ENCODE results near the gene CSMD2.
A peak's percentile ranks its signal among the peaks of the same experiment; 100 is the strongest.

The CSMD2 gene

DNA sequence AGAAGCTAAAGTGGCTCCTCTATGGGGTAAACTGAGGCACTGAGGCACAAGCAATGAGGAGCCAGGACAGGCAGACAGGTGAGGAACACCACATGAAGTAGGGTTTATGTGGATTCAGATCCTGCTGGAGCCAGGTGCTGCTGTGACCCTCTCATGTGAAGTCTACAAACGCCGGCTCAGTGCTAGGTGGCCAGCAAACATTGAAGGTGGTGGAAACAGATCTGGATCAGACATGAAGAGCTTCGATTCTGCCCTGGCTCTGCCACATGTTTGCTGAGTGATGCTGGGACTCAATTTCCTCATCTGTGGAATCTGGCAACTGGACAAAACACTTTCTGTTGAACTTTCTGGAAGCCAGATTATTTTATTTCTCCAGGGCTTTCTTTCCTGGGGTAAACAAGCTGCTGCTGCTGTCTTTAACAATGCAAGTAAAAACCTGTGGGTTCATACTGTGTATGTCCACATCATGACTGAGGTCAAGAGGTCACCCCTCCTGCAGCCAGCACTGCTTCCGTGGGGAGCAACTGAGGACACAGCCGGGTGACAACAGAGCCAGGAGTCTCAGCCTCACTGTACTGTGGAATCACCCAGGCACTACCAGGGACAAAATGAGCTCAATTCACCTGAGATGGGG, 267.8 kb downstream of the CSMD2 start:
- DNase-seq, result no peak

DNA sequence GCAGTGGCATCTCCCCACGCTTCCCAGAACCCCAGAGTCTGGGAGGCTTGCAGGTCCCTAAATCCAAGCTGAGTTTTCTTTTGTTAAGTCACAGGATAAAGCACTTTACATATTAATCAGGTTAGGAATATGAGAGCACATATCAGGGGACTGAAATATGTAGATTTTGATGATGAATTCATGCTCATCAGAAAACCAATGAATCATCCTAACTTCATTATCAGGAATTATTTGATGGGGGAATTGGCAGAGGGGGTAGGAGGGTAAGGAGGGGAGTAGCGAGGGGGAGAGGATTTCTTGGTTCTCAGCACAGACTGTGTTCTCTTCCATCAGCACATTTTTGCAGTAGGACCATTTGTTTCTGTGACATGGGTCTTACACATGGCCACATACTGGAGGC, 269.1 kb downstream of the CSMD2 start:
- DNase-seq, result no peak

DNA sequence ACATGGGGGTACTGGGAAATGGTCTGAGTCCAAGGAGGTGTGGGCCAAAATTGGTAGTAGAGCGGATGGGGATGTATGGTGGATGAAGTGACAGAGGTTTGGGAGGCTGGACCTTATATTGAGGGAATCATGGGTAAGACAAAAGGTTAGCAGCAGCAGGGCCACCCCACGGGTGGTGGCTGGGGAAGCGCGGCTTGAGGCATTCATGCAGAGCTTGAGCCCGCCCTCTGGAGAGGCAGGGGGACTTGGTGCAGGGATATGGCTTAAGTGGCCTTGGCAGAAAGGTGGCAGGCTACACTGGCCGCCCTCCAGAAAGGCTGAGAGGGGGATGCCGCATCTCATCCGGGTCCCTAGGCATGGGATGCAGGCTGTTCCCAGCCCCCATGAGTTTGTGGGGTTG, 269.6 kb downstream of the CSMD2 start:
- no peak for DNase-seq

DNA sequence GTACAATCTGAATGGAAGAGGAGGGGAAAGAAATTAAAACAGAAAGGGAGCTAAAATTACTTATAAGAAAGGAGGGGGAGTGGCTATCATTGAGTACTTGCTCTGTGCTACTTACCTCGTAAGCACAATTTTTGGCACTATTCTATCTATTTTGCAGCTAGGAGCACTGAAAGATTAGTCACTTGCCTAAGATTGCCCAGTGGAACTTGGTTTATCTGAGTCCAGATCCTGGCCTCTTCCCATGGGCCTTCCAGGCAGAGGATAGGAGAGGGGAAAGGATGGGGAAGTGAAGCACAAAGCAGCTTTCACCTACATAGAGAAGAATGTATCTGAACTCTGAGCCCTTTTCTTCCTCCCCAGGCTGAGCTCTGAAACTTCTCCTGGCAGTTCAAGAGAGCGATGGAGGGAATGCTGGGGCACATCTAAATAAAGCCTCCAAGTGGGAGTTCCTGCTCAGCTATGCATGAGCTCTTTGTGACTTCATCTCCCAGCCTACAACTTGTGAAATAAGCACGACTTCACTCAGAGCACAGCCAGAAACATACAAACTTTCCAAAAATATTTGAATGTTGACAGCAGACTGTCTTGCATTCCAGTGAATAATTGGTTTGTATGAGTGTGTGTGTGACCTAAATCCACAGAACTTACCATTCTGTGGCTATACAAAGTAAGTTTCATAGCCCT, 271.7 kb downstream of the CSMD2 start:
- peak; percentile 89 for DNase-seq

DNA sequence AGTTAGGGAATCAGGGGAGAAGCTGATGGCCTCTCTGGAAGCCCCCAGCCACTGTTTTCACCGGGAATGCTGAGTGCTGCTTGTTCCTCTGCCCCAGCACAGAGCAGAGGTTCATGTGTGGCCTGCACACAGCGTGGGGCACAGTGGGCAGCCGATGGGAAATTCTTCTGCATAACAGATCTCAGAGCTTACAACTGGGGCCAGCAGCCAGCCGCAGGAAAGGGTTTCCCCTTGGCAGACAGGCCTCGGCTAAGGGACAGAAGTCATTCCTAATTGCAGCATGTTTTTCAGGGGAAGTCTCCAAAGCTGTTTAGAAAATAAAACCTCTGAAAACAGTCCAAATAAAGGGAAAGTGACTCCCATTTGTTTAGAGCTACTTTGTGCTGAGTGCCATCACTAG, 278.5 kb downstream of the CSMD2 start:
- no peak for DNase-seq

DNA sequence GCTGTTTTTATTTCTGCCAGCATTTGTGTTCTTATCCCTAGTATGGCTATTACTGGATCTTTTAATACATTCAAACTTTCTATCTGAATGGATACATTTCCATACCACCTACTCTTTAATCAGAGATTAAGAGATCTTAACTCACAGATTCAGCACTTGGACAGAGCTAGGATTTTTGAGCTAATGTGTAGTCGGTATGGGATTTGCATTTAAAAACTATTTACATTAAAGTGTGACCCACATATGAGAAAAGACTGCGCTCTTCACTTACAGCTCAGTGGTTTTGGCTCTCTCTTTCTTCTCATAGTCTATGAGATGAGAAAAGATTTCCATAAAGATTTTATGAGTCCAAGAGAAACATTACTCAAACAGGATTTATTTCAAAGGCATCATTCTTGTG, 284.7 kb downstream of the CSMD2 start:
- peak; percentile 46 for DNase-seq

DNA sequence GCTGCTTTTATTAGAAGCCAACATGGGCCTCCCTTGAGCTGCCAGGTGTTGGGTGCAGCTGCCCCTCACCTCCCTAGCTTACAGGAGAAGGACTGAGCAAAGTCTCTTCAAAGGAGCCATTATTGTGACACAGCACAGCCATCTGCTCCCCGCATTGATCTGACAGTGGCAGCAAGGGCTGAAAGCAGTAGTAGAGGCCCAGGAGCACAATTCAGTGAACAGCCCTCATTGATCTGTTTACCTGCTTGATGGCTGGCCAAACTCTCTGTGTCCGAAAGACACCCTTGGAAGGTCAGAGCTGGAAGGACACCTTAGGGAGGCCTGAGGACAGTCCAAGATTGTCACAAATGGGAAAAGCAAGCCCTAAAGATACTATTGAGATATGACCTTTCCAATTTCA, 286.6 kb downstream of the CSMD2 start:
- DNase-seq, result no peak

DNA sequence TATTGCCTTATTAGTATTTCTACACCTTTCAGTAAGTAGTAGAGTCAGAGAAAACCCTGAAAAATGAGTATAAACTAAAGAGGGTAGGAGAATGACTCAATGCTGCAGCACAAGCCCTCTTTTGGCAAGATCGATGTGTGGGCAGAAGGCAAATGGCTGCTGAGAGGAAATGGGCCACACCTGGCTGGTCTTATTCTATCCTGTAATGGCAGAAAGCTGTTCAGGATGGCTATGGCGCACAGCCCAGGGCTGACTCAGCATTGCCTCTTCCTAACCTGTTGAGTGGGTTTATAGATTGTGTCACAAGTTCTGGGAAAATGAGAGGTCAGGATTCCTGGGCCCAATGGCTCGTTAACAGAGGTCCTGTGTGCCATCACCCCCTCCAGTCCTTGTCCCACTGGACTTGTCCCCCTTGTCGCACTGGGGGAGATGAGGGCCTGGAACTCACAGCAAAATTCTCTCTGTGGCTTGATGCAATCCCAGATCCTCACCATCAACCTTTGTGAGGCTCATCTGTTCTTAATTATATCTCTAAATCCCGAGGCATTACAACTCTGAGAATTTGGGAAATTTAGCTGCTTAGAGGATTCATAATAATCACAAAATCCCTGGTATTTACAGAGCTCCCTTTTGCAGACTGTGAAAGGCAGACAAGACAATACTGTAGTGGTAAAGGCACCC, 287.9 kb downstream of the CSMD2 start:
- DNase-seq, result peak; percentile 36

DNA sequence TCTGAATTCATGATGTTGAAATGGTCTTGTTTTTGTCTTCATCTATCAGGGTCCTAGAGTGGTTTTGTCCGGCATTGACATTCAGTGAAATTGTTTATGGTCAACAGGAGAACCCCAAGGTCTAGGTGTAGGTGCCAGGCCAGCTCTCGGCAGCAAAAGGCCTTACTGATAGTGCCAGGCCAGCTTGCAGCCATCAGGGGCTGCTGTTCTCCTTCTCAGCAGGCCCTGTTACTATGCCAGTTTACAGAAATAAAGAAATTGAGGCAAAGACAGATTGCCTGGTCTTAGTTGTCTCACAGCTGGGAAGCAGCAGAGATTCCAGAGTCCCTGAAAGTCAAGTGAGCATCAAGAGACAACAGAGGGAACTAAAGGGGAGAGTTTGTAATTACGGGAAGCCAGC, 289.2 kb downstream of the CSMD2 start:
- DNase-seq, result no peak

DNA sequence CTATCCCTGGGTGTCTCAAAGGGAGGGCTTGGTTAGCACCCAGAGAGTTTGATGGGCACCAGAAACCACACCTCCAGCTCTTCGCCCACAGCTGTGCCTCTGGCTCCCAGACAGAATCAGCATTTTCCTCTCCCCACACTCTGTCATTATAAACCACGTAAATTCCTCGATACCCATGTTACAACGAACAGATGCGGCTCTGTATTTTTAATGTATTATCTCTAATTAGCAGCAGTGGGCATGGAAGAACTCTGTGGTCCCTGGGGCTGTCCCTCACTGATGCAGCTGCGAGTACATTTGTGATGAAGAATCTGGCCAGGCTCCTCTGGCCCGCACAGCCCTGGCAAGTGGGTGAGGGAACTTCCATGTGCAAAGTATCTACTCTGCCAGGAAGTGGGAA, 290.4 kb downstream of the CSMD2 start:
- DNase-seq, result no peak

DNA sequence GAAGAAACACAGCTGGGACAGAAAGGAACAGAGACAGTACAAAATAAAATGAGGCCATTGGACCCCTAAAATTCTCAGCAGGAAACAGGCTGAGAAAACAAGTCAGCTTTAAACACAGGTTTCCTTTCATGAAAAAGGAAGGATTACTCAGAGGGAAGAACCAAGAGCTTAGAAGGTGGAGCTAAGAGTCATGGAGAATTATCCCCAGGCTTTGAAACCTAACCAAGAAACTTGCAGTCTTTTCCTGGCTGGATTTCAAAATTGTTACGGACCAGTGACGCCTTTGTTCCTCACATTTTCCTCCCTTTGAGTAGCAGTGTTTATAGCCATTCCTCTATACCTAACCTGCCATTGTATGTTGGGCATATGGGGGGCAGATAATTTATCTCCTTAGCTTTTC, 292.3 kb downstream of the CSMD2 start:
- no peak for DNase-seq

DNA sequence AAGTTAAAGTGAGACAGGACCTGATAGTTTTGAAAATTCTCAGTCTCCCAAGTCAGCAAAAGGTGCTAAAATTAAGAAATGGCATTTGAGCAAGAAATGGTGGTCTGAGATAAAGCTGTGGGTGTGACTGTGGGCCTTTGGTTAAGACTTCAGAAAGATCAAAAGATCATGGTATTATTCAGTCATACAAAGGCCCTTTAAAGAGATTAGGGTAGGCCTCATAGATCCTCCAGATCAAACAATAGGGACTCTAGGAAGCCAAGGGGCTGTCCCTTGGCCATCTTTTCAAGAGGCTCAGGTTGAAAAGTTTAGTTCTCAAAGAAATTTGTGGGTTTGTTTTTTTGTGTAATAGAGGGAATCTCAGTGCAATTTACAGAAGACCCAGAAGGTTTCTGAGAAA, 292.8 kb downstream of the CSMD2 start:
- DNase-seq, result no peak

DNA sequence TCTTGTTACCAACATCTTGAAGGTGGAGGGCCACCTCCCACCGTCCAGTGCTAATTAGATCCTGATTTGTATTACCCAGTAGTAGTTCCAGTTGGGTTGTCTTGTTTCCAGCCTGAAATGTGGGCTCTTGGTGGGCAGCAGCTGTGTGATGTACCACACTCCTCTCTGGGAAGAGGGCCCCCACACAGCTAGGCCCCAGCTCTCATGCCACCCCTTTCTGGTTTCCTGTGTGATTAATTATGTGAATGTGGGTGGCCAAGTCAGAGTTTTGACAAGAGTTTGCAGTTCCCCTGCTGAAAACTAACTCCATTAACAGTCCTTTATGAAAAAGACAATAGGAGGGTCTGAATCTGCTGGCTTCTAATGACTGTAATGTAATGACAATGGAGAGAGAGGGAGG, 297.3 kb downstream of the CSMD2 start:
- DNase-seq, result no peak

DNA sequence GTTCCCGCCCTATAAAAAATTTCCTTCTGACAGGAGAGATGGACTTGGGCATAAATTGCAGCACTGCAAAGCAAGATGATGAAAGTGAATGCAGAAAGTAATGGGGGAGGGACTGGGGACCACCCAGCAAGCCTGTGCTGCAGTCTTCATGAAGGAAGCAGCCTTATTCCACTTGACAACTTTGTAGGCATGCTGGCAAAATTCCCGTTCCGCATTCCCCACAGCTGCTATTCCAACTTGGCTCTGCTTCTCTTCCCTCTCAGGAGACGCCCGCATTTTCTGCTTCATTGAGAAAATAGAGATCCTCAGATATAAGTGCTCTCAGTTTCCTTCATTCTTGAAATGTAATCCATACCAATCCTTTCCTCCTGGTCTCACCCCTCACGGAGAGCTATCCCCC, 298.7 kb downstream of the CSMD2 start:
- DNase-seq, result peak; percentile 60

DNA sequence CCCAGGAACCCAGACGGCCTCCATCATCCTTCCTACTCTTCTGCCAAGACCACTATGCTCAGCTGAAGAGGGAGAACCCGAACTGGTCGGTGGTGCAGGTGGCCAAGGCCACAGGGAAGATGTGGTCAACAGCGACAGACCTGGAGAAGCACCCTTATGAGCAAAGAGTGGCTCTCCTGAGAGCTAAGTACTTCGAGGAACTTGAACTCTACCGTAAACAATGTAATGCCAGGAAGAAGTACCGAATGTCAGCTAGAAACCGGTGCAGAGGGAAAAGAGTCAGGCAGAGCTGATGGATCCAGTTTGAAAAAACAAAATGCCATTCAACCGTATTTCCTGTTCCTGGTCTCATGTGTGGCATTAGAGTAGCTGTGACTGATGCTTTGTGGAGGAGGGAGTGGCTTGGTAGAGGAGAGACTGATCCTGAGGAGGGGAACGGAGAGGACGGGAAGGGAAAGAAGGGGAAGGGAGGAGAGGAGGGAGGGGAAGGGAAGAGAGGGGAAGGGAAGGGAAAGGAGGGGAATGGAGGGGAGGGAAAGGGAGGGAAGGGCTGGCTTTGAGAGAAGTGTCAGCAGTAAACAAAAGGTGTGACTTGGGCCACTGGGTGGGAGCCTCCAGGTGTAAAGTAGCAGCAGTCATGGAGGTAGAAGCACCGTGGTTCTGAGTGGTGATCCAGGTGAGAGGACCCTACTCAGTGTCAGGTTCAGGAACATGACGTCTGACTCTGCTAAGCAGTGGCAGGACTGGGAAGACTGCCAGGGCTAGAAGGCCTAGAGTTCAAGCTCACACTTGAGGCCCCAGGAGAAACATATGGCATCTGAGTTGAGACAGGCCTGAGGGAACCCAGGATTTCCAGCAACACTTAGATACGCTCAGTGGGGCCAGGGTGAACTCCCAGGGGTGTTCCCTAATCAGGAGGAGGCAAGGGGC, 300.3 kb downstream of the CSMD2 start:
- no peak for DNase-seq

DNA sequence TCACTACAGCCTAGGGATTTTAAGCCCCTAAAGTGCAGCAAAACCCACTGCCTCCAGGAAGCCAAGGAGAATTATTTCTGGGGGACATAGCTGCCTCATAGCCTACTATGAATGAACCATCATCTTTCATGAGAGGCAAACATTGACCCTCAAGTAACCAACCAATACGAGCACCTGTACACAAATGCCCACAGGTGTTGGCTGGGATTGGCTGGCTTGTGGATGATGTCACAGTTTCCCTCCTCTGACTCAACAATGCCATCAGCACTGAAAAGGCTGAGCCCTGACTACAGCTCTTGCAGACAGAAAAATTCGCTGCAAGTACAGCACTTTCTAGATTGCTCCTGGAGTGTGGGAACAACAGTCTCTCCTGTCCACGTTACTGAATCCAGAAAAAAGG, 301.3 kb downstream of the CSMD2 start, which contains the start of gene HMGB4:
Gene HMGB4, plus strand, starts transcription at position 301 of the 400 bp plus-strand sequence. CDS start 113 bp downstream, outside the sequence.
- no peak for DNase-seq

DNA sequence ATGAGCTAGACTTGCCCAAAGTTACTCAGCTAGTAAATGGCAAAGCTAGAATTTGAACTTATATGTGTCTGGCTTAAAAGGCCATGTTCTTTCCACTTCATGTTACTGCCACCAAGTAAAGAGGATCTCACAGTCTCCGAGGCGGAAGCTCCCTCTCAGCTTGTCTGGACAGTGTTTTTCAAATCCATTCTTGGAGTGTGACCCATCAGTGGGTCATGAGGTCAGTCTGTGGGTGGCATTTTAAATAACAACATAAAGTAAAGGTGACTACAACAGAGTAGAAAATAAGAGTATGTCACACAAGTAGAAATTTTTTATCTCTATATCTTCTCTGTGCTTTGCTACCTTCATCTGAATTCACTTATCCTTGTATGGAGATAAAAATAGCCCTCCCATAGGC, 304.4 kb downstream of the CSMD2 start:
- peak; percentile 48 for DNase-seq

DNA sequence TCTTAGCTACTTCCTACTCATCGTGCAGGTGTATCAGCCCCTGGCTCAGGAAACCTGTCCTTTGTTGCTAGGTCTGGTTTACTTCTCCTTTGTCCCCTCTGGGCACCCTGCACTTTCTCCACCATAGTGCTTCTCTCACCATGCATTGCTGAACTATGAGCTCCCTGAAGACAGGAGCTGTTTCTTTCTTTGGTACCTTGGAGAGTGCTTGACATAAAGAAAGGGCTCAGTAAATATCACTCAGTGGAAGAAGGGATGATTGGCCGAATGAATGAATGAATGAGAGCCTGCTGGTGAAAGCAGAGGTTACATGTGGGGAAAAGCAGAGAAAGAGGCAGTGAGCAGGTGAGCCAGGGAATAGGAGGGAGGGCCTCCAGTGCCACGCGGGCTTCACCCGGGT, 310.9 kb downstream of the CSMD2 start:
- no peak for DNase-seq

DNA sequence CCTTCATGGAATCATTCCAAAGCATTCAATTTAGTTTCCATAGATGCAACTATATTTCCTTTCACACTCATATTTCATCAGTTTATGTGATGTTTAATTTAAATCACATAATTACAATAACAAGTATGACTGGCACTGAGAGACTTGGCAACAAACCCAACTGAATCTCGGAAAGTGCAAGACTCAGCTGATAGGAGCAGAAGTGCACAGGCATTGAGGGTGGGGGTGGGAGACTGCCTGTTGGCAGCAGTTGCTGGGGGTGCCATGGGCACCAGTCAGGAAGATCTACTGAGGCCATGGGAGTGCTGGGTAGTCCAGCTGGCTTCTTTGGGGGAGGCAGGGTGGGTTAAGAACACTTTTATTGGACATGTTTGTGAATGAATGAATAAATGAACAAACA, 311.6 kb downstream of the CSMD2 start:
- DNase-seq, result no peak

DNA sequence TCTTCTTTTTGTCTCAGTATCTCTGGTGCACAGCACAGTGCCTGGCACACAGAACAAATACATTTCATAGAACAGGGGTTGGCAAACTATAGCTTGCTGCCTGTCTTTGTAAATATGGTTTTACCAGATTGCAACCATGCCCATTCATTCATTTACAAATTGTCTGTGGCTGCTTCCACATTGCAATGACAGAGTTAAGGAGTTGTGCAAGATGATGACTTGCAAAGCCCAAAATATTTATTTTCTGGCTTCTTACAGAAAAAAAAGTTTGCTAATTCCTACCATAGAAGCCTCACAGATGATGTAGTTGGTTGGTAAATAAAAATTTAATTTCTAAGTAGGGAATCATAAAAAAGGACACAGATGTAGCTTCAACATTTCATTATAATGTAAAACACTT, 312.3 kb downstream of the CSMD2 start:
- no peak for DNase-seq

DNA sequence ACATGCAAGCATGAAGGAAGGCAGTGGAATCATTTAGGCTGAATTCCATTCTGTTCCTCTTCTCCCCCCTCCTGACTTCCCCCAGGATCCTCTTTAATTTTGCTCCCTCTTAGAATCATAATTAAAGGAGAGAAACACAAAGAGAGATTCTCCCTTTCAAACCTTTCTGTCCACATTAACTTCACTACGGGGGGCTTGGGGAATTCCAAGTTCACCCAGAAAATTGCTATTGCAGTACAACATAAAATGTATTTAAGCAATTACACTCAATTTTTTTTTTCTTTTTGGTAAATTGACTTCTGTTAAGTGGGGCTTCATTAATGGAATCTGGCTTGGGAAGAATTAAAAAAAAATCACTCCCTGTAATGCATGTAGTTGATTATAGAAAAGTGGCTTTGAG, 314.5 kb downstream of the CSMD2 start:
- DNase-seq, result no peak

DNA sequence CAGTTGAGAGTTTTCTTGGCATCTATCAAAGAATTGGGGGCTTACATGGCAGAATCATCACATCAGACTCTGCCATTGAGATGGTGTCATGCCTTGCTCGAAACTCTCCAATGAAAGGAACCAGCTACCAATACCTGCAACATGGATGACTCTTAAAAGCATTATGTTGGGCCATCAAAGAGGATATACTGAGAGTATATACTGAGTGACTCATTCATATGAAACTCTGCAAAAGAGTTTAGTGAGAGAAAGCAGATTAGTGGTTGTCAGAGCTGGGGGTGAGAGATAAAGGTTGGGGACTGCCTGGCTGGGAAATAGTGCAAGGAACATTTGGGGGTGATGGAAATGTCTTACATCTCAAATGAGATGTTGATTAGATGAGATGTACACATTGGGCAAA, 315.8 kb downstream of the CSMD2 start:
- DNase-seq, result peak; percentile 15
